GM23338 (cell line): Measurements from ENCODE around the gene TAF4.

Source experiments
- CREB1 ChIP-seq: fragments of 250-450 bp; sonication (Bioruptor Pico); IDR thresholded peaks from 2 replicates; pipeline ENCODE4 v1.5.0; 2020; ENCODE audit warnings: low read depth, mild to moderate bottlenecking, moderate library complexity
- CTCF ChIP-seq, 2 experiments: fragments of 200-600 bp in 1 of 2; sonication (generic) in 1 of 2; conservative IDR thresholded peaks; 2 replicates each; pipeline versions ENCODE4 v1.5.1 to v1.6.1; 2016 to 2017; ENCODE audit warnings: antibody characterized with exemption in 2 of 2, low read depth in 2 of 2, mild to moderate bottlenecking in 2 of 2, moderate library complexity in 1 of 2
- EZH2phosphoT487 ChIP-seq: fragments of 200-600 bp; sonication (generic); IDR thresholded peaks from one replicate; pipeline ENCODE4 v1.8.1; 2018; ENCODE audit warnings: antibody characterized with exemption; ENCODE audit not compliant: unreplicated experiment

DNA sequence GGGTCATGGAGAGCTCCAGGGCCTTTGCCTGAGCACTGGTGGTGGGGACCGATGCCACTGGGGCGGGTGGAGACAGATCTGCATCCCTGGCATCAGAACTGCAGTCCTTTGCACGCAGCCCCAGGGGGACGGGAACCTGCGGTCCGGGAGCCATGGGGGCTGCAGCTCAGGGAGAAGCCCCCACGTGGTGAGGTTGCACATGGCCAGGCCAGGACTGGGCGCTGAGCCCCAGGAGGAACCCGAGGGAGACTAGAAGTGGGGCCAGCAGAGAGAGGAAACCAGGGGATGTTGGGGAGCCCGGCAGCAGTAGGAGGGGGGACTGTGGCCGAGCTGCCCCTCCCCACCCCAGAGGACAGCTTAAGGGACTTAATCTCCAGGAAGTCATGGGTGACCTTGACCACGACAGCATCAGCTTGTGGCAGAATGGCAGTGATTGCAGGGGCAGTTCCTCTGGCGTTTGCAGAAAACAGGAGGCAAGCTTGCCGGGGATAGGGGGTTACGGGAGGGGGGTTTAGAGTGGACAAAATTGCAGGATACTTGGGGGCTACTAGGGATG lies 38.6 kb upstream of the TAF4 start:
- TF ChIP-seq CTCF (conservative IDR thresholded peaks at IDR 0.05; ENCODE audit: low read depth in 2 of 2): no peak
- no peak for TF ChIP-seq CREB1 (CRISPR knock-in tag)
- no peak for TF ChIP-seq EZH2phosphoT487
